GM08714 (cell line): ENCODE data around the gene TMC2.

ENCODE experiments used
- H3K4me3 ChIP-seq: fragments of 200-500 bp; sonication (Bioruptor generic); 2 replicates; pipeline ENCODE4 v1.5.1; 2014; ENCODE audit warnings: mild to moderate bottlenecking, low read length, inconsistent platforms
- ZNF274 ChIP-seq: IDR thresholded peaks from 2 replicates; pipeline ENCODE4 v1.6.1; 2012; ENCODE audit warnings: mild to moderate bottlenecking, low read depth, low read length

The TMC2 gene

GRCh38 chr20:2538931-2539720 is 2.8 kb downstream of the TMC2 start:
- no peak overlapping the region for H3K4me3 ChIP-seq
- TF ChIP-seq ZNF274: no peak

GRCh38 chr20:2541940-2542339 is 5.6 kb downstream of the TMC2 start:
- TF ChIP-seq ZNF274: no peak
- no peak overlapping the region for H3K4me3 ChIP-seq

GRCh38 chr20:2542361-2542760 is 6.0 kb downstream of the TMC2 start:
- TF ChIP-seq ZNF274: no peak
- no peak overlapping the region for H3K4me3 ChIP-seq

- TF ChIP-seq ZNF274: no peak
- H3K4me3 ChIP-seq: no peak overlapping the region
Measured at GRCh38 chr20:2544211-2544610, 7.8 kb downstream of the TMC2 start.

- TF ChIP-seq ZNF274: no peak
- no peak overlapping the region for H3K4me3 ChIP-seq
Measured at GRCh38 chr20:2545594-2545993, 9.2 kb downstream of the TMC2 start.

GRCh38 chr20:2557873-2558580 is 21.7 kb downstream of the TMC2 start:
- no peak overlapping the region for H3K4me3 ChIP-seq
- TF ChIP-seq ZNF274: no peak

GRCh38 chr20:2558581-2559278 is 22.4 kb downstream of the TMC2 start:
- no peak for TF ChIP-seq ZNF274
- H3K4me3 ChIP-seq: no peak overlapping the region

GRCh38 chr20:2559279-2559626 is 22.9 kb downstream of the TMC2 start:
- no peak overlapping the region for H3K4me3 ChIP-seq
- TF ChIP-seq ZNF274: no peak

- H3K4me3 ChIP-seq: no peak overlapping the region
- no peak for TF ChIP-seq ZNF274
Measured at GRCh38 chr20:2559651-2560050, 23.3 kb downstream of the TMC2 start.

- H3K4me3 ChIP-seq: no peak overlapping the region
- TF ChIP-seq ZNF274: no peak
Measured at GRCh38 chr20:2563116-2563515, 26.7 kb downstream of the TMC2 start.

- H3K4me3 ChIP-seq: no peak overlapping the region
- TF ChIP-seq ZNF274: no peak
Measured at GRCh38 chr20:2564406-2564805, 28.0 kb downstream of the TMC2 start.

- H3K4me3 ChIP-seq: no peak overlapping the region
- TF ChIP-seq ZNF274: no peak
Measured at GRCh38 chr20:2575682-2576081, 39.3 kb downstream of the TMC2 start.

GRCh38 chr20:2576317-2576727 is 39.9 kb downstream of the TMC2 start:
- H3K4me3 ChIP-seq: no peak overlapping the region
- TF ChIP-seq ZNF274: no peak

GRCh38 chr20:2578475-2579192 is 42.3 kb downstream of the TMC2 start:
- TF ChIP-seq ZNF274: no peak
- no peak overlapping the region for H3K4me3 ChIP-seq
